ENCODE measurements around the gene MYRF.

Gene MYRF

GRCh38 chr11:61769946-61770683 lies 17.7 kb downstream of the MYRF start:
- no peak for DNase-seq (ENCODE audit: insufficient read length, low spot score)
- no peak for TF ChIP-seq CTCF (IDR thresholded peaks at IDR 0.05; ENCODE audit: insufficient read depth, missing control alignments)
- no peak for FAIRE-seq

DNA sequence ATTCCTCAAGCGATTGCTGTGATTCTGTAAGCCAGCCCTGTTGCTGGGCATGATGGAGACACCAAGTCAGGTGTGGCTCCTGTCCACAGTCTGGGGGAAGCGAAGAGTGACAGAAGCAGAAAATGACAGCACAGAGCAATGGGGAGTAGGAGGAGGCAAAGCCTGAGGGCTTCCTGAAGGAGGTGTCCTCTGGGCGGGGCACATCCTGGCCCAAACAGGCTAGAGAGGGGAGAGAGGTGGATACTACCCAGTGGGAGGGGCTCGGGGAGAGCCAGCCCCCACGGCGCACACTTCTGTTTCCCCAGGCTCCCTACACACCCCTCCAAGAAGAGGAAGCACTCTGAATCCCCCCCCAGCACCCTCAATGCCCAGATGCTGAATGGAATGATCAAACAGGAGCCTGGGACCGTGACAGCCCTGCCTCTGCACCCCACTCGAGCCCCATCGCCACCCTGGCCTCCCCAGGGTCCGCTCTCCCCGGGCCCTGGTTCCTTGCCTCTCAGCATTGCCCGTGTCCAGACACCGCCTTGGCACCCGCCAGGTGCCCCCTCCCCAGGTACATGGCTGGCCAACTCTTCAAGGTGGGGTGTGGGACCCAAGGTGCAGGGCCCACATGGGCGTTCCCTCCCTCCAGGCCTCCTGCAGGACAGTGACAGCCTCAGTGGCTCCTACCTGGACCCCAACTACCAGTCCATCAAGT lies 18.9 kb downstream of the MYRF start:
- FAIRE-seq (no peak), DNase-seq (ENCODE audit: insufficient read length, low spot score) (no peak)
- TF ChIP-seq CTCF (IDR thresholded peaks at IDR 0.05; ENCODE audit: insufficient read depth, missing control alignments): no peak

- DNase-seq (ENCODE audit: insufficient read length, low spot score): no peak
- no peak for TF ChIP-seq CTCF (IDR thresholded peaks at IDR 0.05; ENCODE audit: insufficient read depth, missing control alignments)
- no peak for FAIRE-seq
Observed at GRCh38 chr11:61771985-61772455, 19.6 kb downstream of the MYRF start.

GRCh38 chr11:61773356-61773755 lies 20.9 kb downstream of the MYRF start:
- no peak for DNase-seq (ENCODE audit: insufficient read length, low spot score)
- no peak for FAIRE-seq

GRCh38 chr11:61773809-61774208 lies 21.4 kb downstream of the MYRF start:
- FAIRE-seq: no peak

More at GRCh38 chr11:61773356-61773755, 20.9 kb downstream of the MYRF start:
- no peak for TF ChIP-seq CTCF (IDR thresholded peaks at IDR 0.05; ENCODE audit: insufficient read depth, missing control alignments)

GRCh38 chr11:61774411-61774810 lies 22.0 kb downstream of the MYRF start:
- DNase-seq (ENCODE audit: insufficient read length, low spot score) (no peak), FAIRE-seq (no peak)
- TF ChIP-seq CTCF (IDR thresholded peaks at IDR 0.05; ENCODE audit: insufficient read depth, missing control alignments): no peak

More at GRCh38 chr11:61773809-61774208, 21.4 kb downstream of the MYRF start:
- no peak for TF ChIP-seq CTCF (IDR thresholded peaks at IDR 0.05; ENCODE audit: insufficient read depth, missing control alignments)
- DNase-seq (ENCODE audit: insufficient read length, low spot score): no peak

DNA sequence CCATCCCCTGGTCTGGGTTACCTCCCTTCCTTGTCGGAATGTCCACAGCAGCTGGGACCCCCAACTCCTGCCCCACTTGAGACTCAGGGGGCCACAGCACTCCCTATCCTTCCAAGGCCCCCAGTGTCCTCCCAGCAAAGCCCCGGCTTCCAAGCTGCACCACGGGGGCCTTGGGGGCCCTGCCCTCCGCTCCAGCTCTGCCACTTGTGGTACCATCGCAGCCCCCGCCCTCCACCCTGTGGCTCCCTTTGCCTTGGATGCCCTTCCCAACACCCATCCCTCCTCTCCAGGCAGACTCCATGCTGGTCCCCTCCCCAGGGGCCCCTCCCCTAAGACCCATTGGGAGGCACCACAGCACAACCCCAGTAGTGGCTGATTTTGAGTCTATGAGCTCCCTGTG lies 22.7 kb downstream of the MYRF start:
- DNase-seq (ENCODE audit: insufficient read length, low spot score): no peak
- no peak for TF ChIP-seq CTCF (IDR thresholded peaks at IDR 0.05; ENCODE audit: insufficient read depth, missing control alignments)
- FAIRE-seq: no peak

Measured in D721Med (cell line).